SK-N-SH (cell line): ENCODE measurements around the gene SYNGR2. TPM values are rescaled to one million over a fixed set of nuclear protein-coding genes. Genes with fewer than 3 reads are reported as not detected.

Experiments
- CTCF ChIA-PET: fragments of 300-600, 350-600 bp; formaldehyde crosslinking; extraction: SDS; loops from one replicate; lab custom pipeline; 2021; lab: Yijun Ruan, JAX
- POLR2A ChIA-PET: fragments of 350-600 bp; sonication (Branson Sonifier 250); formaldehyde crosslinking; extraction: SDS; loops from one replicate; lab custom pipeline; 2020; ENCODE audit warnings: antibody characterized with exemption, inconsistent platforms; lab: Yijun Ruan, JAX
- DNase-seq: peaks from one replicate; pipeline ENCODE4 v3.0.0; 2012
- H2AFZ ChIP-seq: fragments of 200-600 bp; sonication (generic); 2 replicates; pipeline ENCODE4 v1.8.1; 2016; ENCODE audit warnings: antibody characterized with exemption, mild to moderate bottlenecking, low read depth
- H3F3A ChIP-seq: fragments of 200-600 bp; sonication (generic); replicated peaks from 2 replicates; pipeline ENCODE3; 2016; ENCODE audit warnings: antibody characterized with exemption, mild to moderate bottlenecking; ENCODE audit not compliant: insufficient read depth
- H3K27ac ChIP-seq, 2 experiments: fragments of 200-500 bp in 1 of 2; fragments of 200-600 bp in 1 of 2; sonication (Bioruptor generic) in 1 of 2; sonication (generic), shearing (Covaris generic) in 1 of 2; 2 replicates each; pipeline versions ENCODE4 v1.5.1 to v1.6.1; 2014 to 2016; ENCODE audit warnings: low read depth in 2 of 2, inconsistent platforms in 1 of 2, low read length in 1 of 2, mild to moderate bottlenecking in 1 of 2, mixed read lengths in 1 of 2
- H3K27me3 ChIP-seq: fragments of 200-600 bp; sonication (generic), shearing (Covaris generic); 2 replicates; pipeline ENCODE4 v1.6.1; 2016; ENCODE audit warnings: mixed run types; ENCODE audit not compliant: insufficient read depth
- H3K36me3 ChIP-seq, 2 experiments: fragments of 200-500 bp in 1 of 2; fragments of 200-600 bp in 1 of 2; sonication (Bioruptor generic) in 1 of 2; sonication (generic) in 1 of 2; replicated peaks in 1 of 2; 2 replicates each; pipeline versions ENCODE3 to v1.5.1; 2014 to 2016; ENCODE audit warnings: low read length in 1 of 2, mild to moderate bottlenecking in 1 of 2; ENCODE audit not compliant: insufficient read depth in 2 of 2, control insufficient read depth in 1 of 2
- H3K4me1 ChIP-seq, 2 experiments: fragments of 200-500 bp in 1 of 2; fragments of 200-600 bp in 1 of 2; sonication (Bioruptor generic) in 1 of 2; sonication (generic), shearing (Covaris generic) in 1 of 2; 2 replicates each; pipeline versions ENCODE4 v1.5.1 to v1.6.1; 2014 to 2016; ENCODE audit warnings: low read depth in 1 of 2, low read length in 1 of 2, mixed run types in 1 of 2; ENCODE audit not compliant: insufficient read depth in 2 of 2, control insufficient read depth in 1 of 2
- H3K4me2 ChIP-seq: fragments of 200-600 bp; sonication (generic), shearing (Covaris generic); 2 replicates; pipeline ENCODE4 v1.6.1; 2017; ENCODE audit warnings: mixed run types
- H3K4me3 ChIP-seq, 2 experiments: fragments of 200-500 bp in 1 of 2; fragments of 200-600 bp in 1 of 2; sonication (Bioruptor generic) in 1 of 2; sonication (generic), shearing (Covaris generic) in 1 of 2; 2 replicates each; pipeline versions ENCODE4 v1.5.1 to v1.8.1; 2014 to 2016; ENCODE audit warnings: low read depth in 2 of 2, inconsistent platforms in 1 of 2, low read length in 1 of 2, mild to moderate bottlenecking in 1 of 2, mixed read lengths in 1 of 2, moderate library complexity in 1 of 2
- H3K79me2 ChIP-seq: fragments of 200-600 bp; sonication (generic); 2 replicates; pipeline ENCODE4 v1.8.1; 2017; ENCODE audit warnings: mild to moderate bottlenecking; ENCODE audit not compliant: insufficient read depth
- H3K9ac ChIP-seq: fragments of 200-600 bp; sonication (generic); 2 replicates; pipeline ENCODE4 v1.6.1; 2017; ENCODE audit warnings: mixed run types
- H3K9me2 ChIP-seq: fragments of 200-600 bp; sonication (generic); 2 replicates; pipeline ENCODE4 v1.6.1; 2017; ENCODE audit warnings: mixed run types
- H3K9me3 ChIP-seq: fragments of 200-600 bp; sonication (generic); 2 replicates; pipeline ENCODE4 v1.6.1; 2017; ENCODE audit warnings: mixed run types, mild to moderate bottlenecking, moderate library complexity
- H4K20me1 ChIP-seq: fragments of 200-600 bp; sonication (generic); 2 replicates; pipeline ENCODE4 v1.6.1; 2017; ENCODE audit warnings: mild to moderate bottlenecking, mixed run types; ENCODE audit not compliant: insufficient read depth
- ELF1 ChIP-seq: IDR thresholded peaks from 2 replicates; pipeline ENCODE4 v1.4.0; 2012
- FOSL2 ChIP-seq: IDR thresholded peaks from 2 replicates; pipeline ENCODE4 v1.4.0; 2012; ENCODE audit warnings: low read depth, mild to moderate bottlenecking, moderate library complexity, borderline replicate concordance
- FOXJ3 ChIP-seq: sonication (generic); formaldehyde crosslinking; IDR thresholded peaks from 2 replicates; pipeline ENCODE4 v1.5.1; 2020; ENCODE audit warnings: mild to moderate bottlenecking, missing genetic modification reagents
- GATA2 ChIP-seq: sonication (generic); formaldehyde crosslinking; IDR thresholded peaks from 2 replicates; pipeline ENCODE4 v1.5.0; 2020; ENCODE audit warnings: mild to moderate bottlenecking, missing genetic modification reagents
- MEF2A ChIP-seq: IDR thresholded peaks from 2 replicates; pipeline ENCODE4 v1.4.0; 2012; ENCODE audit warnings: low read depth, borderline replicate concordance
- PBX3 ChIP-seq: IDR thresholded peaks from 2 replicates; pipeline ENCODE4; 2012
- POLR2AphosphoS5 ChIP-seq: IDR thresholded peaks from 2 replicates; pipeline ENCODE4 v1.6.1; 2012; ENCODE audit warnings: low read depth, low read length
- TAF1 ChIP-seq: IDR thresholded peaks from 2 replicates; pipeline ENCODE4 v1.6.1; 2012; ENCODE audit warnings: low read depth, mild to moderate bottlenecking, low read length, moderate library complexity, borderline replicate concordance
- YY1 ChIP-seq: IDR thresholded peaks from 2 replicates; pipeline ENCODE4 v1.4.0; 2012; ENCODE audit warnings: low read depth, mild to moderate bottlenecking
- ZBTB33 ChIP-seq: IDR thresholded peaks from 2 replicates; pipeline ENCODE4 v1.4.0; 2012; ENCODE audit warnings: low read depth, borderline replicate concordance
- WGBS: methylation state at CpG from one replicate; pipeline ENCODE4 v1.1.6; 2017; ENCODE audit warnings: low lambda C conversion rate; 5-methylcytosine and 5-hydroxymethylcytosine counted together
- polyA plus RNA-seq, 3 experiments: library from polyadenylated mRNA; depleted of rRNA; stranded (reverse); fragments of >200 nt; gene quantifications; 2 replicates each; pipeline ENCODE4 v1.2.3, GENCODE V29; 2012
- TF ChIP-seq, protein P1 (sequence below): fragments of 150-350 bp; IDR thresholded peaks from 2 replicates; pipeline ENCODE4 v1.6.1; 2017; ENCODE audit warnings: antibody characterized with exemption, low read length, low read depth, borderline replicate concordance
- TF ChIP-seq, protein P2 (sequence below): fragments of 150-350 bp; IDR thresholded peaks from 2 replicates; pipeline ENCODE4 v1.6.1; 2016; ENCODE audit warnings: mild to moderate bottlenecking, low read depth, low read length
- TF ChIP-seq, protein P3 (sequence below): IDR thresholded peaks from 2 replicates; pipeline ENCODE4 v1.4.0; 2012; ENCODE audit warnings: low read depth, borderline replicate concordance

The SYNGR2 gene
- polyA plus RNA-seq, 1 of the 3 experiments (the other 2 are of a cell fraction), result 181 TPM

DNA sequence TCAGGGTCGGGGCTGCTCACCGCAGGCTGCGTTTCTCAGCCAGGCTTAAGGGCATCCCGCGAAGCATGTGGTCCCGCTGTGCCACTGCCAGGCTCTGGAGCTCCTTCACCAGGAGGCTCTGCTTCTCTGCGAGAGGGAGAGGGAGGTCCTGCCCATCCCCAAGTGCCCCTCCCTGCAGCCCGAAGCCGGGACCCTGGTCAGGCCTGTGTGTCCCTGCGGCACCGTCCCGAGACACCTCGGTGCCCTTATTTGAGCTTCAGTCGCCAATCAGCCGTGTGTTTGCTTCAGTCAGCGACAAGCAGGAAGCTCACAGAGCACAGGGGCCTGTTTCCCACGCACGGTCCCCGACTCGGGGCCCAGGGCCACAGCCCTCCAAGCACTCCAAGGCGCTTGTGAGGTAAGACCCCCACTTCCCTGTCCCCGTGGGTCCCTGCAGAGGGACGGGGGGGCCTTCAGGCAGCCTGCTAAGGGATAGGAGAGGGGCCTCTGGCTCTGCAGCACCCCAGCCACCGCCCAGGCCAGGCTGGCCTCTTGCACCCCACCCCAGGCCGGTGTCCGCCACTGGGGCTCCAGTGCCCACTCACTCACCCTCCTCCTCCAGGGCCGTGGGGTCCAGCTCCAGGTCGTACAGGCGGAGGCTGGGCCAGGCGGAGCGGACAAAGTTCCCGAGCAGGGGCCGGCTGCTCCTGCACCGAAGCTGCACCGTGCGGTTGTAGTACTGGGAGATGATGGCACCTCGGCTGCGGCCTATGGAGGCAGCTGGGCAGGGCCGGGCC lies 43.1 kb upstream of the SYNGR2 start:
- Histone ChIP-seq H3F3A (no peaks in the 10 kb centered on the region), H3K79me2 (no peaks in the 10 kb centered on the region), H3K27ac (peak overlapping the region in 1 of 2 experiments; percentile 67; a peak in 1 of 4 replicates), H2AFZ (no peak overlapping the region), H3K9ac (no peak overlapping the region), H3K9me2 (no peaks in the 10 kb centered on the region), H3K36me3 (no peaks in the 10 kb centered on the region), H3K4me1 (peaks cover 4 to 39% of the 10 kb centered on the region in 2 experiments; a peak in 1 of 4 replicates), H3K4me3 (no peak overlapping the region), H3K9me3 (no peaks in the 10 kb centered on the region), H3K4me2 (no peak overlapping the region), H4K20me1 (no peaks in the 10 kb centered on the region), H3K27me3 (no peaks in the 10 kb centered on the region)
- ChIA-PET CTCF (interaction anchor here (0.7 to 8.0 kb wide), 7 partner anchors 9 to 125 kb away, joined by 3 to 100 read pairs (median 8); partner anchors contain the start of genes AFMID and TK1), POLR2A (no interaction called here)
- no peak for DNase-seq
- WGBS, result 91% methylated on average over 34 of the region's 39 CpGs
- TF ChIP-seq POLR2AphosphoS5 (no peak), MEF2A (no peak), ZBTB33 (no peak), TAF1 (no peak), FOSL2 (no peak), GATA2 (CRISPR knock-in tag) (no peak), ELF1 (no peak), YY1 (no peak), PBX3 (no peak), FOXJ3 (CRISPR knock-in tag) (no peak)
- TF ChIP-seq, protein P1, sequence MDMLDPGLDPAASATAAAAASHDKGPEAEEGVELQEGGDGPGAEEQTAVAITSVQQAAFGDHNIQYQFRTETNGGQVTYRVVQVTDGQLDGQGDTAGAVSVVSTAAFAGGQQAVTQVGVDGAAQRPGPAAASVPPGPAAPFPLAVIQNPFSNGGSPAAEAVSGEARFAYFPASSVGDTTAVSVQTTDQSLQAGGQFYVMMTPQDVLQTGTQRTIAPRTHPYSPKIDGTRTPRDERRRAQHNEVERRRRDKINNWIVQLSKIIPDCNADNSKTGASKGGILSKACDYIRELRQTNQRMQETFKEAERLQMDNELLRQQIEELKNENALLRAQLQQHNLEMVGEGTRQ, result no peak
- TF ChIP-seq, protein P2, sequence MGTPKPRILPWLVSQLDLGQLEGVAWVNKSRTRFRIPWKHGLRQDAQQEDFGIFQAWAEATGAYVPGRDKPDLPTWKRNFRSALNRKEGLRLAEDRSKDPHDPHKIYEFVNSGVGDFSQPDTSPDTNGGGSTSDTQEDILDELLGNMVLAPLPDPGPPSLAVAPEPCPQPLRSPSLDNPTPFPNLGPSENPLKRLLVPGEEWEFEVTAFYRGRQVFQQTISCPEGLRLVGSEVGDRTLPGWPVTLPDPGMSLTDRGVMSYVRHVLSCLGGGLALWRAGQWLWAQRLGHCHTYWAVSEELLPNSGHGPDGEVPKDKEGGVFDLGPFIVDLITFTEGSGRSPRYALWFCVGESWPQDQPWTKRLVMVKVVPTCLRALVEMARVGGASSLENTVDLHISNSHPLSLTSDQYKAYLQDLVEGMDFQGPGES, result no peak
- TF ChIP-seq, protein P3, sequence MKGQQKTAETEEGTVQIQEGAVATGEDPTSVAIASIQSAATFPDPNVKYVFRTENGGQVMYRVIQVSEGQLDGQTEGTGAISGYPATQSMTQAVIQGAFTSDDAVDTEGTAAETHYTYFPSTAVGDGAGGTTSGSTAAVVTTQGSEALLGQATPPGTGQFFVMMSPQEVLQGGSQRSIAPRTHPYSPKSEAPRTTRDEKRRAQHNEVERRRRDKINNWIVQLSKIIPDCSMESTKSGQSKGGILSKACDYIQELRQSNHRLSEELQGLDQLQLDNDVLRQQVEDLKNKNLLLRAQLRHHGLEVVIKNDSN, result no peak
